Measurements from ENCODE around the gene PCED1A.

GRCh38 chr20:2799688-2800520 lies 40.6 kb downstream of the PCED1A start:
- TF ChIP-seq RXRA (IDR thresholded peaks at IDR 0.05): no peak
- TF ChIP-seq CTCF (IDR thresholded peaks at IDR 0.05; ENCODE audit: low read depth, low read length, missing input control): no peak
- no peak for TF ChIP-seq SP1 (IDR thresholded peaks at IDR 0.05)

All from liver (tissue), 3 donors.